Uterus (tissue), 2 donors: ENCODE results near the gene ACTRT2.

Experiments
- POLR2A ChIP-seq, 2 donors: fragments of 450-650 bp; IDR thresholded peaks; one replicate each; pipeline ENCODE4 v1.6.1; 2016; ENCODE audit warnings: antibody characterized with exemption in 2 of 2, mild to moderate bottlenecking in 1 of 2, moderate library complexity in 1 of 2
- TF ChIP-seq, protein P1 (sequence below), 4 experiments: fragments of 200-600 bp in 2 of 4; fragments of 450-650 bp in 2 of 4; sonication (generic) in 2 of 4; IDR thresholded peaks; one replicate each; pipeline ENCODE4 v1.5.1; 2016 to 2019; ENCODE audit warnings: antibody characterized with exemption in 4 of 4, mild to moderate bottlenecking in 2 of 4, moderate library complexity in 1 of 4

GRCh38 chr1:3033040-3033789 is 11.9 kb downstream of the ACTRT2 start:
- no peak for TF ChIP-seq POLR2A (IDR thresholded peaks at IDR 0.05)
- TF ChIP-seq, protein P1, sequence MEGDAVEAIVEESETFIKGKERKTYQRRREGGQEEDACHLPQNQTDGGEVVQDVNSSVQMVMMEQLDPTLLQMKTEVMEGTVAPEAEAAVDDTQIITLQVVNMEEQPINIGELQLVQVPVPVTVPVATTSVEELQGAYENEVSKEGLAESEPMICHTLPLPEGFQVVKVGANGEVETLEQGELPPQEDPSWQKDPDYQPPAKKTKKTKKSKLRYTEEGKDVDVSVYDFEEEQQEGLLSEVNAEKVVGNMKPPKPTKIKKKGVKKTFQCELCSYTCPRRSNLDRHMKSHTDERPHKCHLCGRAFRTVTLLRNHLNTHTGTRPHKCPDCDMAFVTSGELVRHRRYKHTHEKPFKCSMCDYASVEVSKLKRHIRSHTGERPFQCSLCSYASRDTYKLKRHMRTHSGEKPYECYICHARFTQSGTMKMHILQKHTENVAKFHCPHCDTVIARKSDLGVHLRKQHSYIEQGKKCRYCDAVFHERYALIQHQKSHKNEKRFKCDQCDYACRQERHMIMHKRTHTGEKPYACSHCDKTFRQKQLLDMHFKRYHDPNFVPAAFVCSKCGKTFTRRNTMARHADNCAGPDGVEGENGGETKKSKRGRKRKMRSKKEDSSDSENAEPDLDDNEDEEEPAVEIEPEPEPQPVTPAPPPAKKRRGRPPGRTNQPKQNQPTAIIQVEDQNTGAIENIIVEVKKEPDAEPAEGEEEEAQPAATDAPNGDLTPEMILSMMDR (IDR thresholded peaks at IDR 0.05), result no peak
